Measurements from ENCODE around the gene NT5DC3. TPM values are rescaled to one million over a fixed set of nuclear protein-coding genes. Genes with fewer than 3 reads are reported as not detected.
"Not testable (repeated sequence)": the region's sequence is repeated elsewhere in the genome, so short reads cannot be mapped to it uniquely, and the experiment has no call there.

Gene NT5DC3
- total RNA-seq, 1 donor from 2014 or later: 32.8 TPM

DNA sequence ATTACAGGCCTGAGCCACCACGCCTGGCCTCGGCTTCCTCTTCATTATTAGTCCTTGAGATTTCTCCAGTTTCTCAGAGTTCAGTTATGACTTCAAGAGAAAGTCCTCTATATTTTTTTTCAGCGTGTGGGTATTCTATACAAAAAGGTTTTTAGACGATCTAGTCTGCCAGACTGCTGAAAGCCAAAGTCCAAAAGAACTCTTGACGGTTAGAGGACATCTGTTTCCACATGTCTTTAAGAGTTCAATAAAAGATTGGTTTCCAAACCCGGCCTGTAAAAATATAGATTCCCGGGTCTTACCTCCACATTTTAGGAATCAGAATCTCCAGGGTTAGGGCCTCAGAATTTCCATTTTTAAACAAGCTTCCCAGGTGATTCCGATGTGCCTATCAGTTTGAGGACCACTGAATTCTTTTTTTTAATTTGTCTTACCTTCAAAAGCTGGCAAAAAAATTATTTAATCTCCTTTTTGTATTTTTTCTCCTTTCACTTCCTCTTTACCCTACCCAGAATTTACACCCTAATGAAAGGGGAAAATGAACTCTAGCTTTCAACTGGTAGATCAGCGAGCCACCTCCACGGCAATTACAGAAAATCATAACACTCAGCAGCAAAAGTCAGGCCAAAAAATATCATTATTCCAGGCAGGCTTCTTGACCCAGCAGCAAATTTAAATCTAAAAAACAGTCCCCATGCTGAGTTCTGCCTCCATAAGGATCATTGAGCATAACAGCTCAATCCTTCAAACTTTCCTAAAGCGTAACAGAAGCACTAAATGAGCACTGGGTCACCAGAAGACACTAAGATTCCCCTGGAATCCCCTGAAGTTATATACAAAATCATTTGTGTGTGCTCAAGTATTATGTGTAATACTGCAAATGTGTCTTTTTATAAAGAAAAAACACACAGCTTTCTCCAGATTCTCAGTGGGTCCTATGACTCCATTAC lies 8.7 kb downstream of the NT5DC3 start:
- no peak for DNase-seq

- no peak for DNase-seq
These were observed 10.2 kb downstream of the NT5DC3 start for GRCh38 chr12:103830730-103831320.

DNA sequence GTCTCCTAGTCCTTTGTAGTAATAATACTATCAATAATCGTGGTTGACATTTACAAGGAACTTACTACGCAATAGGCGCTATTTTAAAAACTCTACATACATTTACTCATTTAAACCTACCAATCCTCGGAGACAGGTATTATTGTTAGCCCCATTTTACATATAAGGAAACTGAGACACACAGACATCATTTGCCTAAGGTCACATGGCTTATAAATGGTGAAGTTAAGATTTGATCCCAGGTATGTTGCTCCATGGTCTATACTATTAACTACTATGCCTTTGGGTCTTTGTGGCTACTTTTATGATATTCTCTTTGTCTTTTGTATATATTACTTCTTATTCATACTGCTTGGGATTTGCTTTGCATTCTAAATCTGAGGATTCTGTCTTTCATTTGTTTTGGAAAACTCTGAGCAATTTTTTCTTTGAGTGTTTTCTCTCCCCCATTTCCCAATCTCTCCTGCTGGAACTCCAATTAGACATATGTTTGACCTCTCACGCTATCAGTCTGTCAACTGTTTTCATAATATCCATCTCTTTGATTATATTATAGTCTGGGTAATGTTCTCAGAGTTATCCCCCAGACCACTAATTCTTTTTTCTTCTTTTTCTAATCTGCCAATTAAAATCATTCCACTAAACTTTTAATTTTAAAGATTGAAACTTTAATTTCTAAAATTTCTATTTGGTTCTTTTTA lies 10.9 kb downstream of the NT5DC3 start:
- no peak for DNase-seq

DNA sequence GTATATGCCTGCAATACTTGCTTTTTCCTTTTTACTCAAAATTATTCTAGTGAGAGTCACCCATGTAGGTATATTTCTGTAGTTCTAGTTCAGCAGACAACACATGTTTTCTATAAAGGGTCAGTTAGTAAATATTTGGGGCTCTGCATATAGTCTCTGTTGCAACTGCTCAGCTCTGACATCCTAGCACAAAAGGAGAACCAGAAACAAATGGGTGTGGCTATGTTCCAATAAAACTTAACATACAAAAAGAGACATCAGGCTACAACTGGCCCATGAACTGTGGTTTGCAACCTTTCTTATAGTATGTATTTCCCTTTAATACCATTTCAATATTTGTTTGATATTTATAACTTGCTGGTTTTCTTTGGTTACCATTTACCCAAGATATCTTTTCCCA lies 11.9 kb downstream of the NT5DC3 start:
- DNase-seq: no peak

- no peak for DNase-seq
These were observed 13.1 kb downstream of the NT5DC3 start for GRCh38 chr12:103827911-103828391.

GRCh38 chr12:103824845-103825244 lies 16.2 kb downstream of the NT5DC3 start:
- DNase-seq: no peak

GRCh38 chr12:103824290-103824689 lies 16.7 kb downstream of the NT5DC3 start:
- DNase-seq: no peak

GRCh38 chr12:103823871-103824270 lies 17.2 kb downstream of the NT5DC3 start:
- no peak for DNase-seq

- no peak for DNase-seq
These were observed 19.3 kb downstream of the NT5DC3 start for GRCh38 chr12:103821773-103822172.

DNA sequence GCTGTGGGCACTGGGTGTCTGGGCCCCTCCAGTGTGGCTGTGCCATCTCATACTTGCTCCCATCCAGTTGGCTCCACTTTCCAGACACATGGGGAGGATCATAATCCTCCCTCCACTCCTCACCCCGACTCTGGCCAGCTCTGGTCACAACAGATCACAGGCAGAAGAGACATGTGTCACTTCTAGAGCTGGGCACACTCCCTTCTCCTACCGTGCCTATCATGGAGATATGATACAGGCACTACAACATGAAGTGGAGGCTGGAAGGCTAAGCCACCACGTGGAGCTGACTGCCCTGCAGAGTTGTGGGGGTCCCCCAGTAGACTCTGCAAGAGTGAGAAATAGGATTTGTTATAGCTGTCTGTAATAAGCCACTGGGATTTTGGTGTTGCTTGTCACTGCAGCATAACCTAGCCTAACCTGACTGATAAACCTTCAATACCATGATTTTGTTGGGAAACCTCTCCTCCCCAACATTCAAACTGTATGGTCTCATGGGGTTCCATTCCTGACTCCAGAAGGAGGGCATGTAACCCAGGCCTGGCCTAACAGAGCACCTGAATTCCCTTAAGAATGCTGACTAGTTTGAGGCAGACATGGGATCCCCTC lies 20.0 kb downstream of the NT5DC3 start:
- DNase-seq: no peak

DNA sequence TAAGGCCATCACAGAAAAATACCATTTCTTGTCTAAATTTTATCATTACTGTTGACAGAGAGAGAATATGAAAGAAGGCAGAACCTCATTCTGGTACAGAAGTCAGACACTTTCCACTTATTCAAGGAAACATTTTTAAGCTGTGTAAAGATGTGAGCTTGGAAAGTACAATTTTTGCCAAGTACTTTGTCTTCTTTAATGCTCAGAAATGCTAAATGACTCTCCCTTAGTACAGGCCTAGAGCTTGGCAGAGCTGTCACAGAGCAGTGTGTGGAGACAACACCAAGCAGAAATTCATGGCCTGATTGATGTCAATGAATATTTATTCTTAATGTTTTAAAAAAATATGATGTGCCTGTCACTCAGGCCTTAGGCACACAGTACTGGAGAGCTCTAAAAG lies 20.7 kb downstream of the NT5DC3 start:
- no peak for DNase-seq

DNA sequence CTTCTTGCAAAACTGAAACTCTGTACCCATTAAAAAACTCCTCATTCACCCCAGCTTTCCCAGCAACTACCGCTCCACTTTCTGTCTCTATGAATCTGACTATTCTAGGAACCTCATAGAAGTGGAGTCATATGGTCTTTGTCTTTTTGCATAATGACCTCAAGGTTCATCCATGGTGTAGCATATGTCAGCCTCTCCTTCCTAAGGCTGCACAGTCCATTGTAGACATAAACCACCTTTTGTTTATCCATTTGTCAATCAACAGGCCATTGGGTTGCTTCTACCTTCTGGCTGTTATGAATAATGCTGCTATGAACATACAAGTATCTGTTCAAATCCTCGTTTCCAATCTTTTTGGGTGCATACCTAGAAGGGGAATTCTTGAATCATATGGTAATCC lies 21.1 kb downstream of the NT5DC3 start:
- no peak for DNase-seq

- no peak for DNase-seq
These were observed 21.7 kb downstream of the NT5DC3 start for GRCh38 chr12:103819312-103819711.

DNA sequence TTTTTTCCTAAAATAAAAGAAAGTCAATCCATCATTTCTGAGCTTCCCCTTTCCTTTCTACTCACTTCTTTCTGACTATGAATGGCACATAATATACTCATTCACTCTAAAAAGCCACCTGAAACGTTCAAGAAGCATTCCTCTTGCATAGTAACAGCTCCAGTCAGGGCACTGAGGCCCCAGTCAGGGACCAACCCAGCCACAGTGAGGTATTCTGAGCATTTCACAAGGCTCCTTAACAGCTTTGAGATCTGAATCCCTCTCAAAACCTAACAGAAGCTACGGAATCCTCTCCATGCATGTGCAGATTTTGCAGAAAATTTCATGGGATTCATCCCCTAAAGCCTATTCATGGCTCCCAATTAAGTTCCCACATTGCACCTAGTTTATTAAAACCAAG lies 23.2 kb downstream of the NT5DC3 start:
- no peak for DNase-seq

DNA sequence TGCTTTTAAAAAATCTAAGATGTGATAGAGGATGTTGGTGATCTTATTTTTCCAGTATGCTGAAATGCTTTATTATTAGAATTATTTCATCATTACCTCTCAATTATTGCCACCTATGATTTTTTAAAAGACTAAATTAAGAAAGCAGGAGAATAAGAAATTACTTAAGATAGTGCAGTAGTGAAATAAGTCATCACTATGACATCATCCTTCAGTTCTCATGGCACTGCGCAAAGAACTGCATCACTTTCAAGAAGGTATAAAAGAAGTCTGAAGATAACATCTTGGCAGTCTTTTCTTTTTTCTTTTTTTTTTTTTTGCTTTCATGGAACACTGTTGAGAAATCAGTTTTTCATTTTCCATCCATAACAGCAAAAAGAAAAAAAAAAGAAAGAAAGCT lies 24.4 kb downstream of the NT5DC3 start:
- no peak for DNase-seq

DNA sequence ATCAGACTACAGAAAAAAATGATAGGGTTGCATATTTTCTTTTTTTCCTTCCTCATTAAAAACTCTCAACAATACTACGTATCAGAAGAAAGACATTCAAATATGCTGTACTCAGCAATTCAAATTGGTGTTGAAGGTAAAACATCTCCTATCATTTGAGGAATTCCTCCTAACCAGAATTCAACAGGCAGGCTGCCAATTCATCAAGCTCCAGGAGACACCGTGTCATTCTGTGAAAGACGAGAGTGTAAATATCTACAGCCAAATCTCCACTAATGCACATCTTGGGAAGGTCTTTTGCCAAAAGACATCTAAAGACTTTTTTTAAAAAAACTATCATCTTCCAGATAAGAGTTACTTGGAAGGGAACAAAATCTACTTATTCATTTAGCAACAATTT lies 26.6 kb downstream of the NT5DC3 start:
- no peak for DNase-seq

DNA sequence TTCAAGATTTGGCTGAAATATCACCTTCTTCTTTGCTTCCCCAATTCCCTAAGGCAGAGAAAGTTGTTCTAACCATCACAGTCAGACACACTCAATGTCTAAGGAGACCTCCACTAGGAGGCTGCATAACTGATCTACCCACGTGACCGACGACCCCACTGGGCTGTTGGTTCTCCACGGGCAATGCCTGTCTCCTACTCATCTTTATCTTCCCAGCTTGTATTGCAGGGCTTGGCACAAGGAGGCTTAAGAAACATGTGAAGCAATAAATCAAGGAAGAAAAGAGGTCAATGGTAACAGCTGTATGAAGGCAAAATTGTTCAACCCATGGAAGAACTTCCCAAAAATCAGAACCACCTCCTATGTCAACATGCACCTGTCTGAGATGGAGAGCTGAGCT lies 27.1 kb downstream of the NT5DC3 start:
- no peak for DNase-seq

DNA sequence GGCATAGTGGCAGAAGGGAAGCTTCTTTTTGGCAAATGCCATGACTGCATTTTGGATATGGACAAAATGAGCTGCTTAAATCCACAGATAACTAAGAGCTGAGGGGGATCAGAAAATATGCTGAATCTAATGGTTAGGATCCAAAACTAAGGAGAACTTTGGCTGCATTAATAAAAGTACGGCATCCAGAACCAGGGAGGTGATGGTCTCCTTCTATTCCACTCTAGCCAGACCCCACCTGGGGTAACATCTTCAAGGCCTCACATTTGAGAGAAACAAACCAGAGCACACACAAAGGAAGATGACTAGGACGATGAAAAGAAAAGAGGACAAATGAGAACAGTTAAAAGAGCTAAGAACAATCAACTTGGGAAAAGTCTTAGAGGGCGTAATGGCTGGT lies 27.6 kb downstream of the NT5DC3 start:
- DNase-seq: no peak

- no peak for DNase-seq
These were observed 28.2 kb downstream of the NT5DC3 start for GRCh38 chr12:103812789-103813188.

- DNase-seq: no peak
These were observed 29.2 kb downstream of the NT5DC3 start for GRCh38 chr12:103811791-103812190.

- DNase-seq: no peak
These were observed 30.9 kb downstream of the NT5DC3 start for GRCh38 chr12:103810111-103810510.

GRCh38 chr12:103809639-103810038 lies 31.4 kb downstream of the NT5DC3 start:
- not testable (repeated sequence) for DNase-seq

GRCh38 chr12:103809154-103809553 lies 31.9 kb downstream of the NT5DC3 start:
- no peak for DNase-seq
